HEK293T (cell line): ENCODE measurements around the gene IL4I1.

Source experiments
- CTCF ChIA-PET: fragments of 350-600 bp; formaldehyde crosslinking; extraction: SDS; loops from one replicate; lab custom pipeline; 2021; ENCODE audit warnings: antibody characterized with exemption, inconsistent platforms; lab: Yijun Ruan, JAX
- POLR2A ChIA-PET: fragments of 350-600 bp; formaldehyde crosslinking; extraction: SDS; loops from one replicate; lab custom pipeline; 2020; ENCODE audit warnings: antibody characterized with exemption, inconsistent platforms; lab: Yijun Ruan, JAX
- DNase-seq: peaks from one replicate; pipeline ENCODE4 v3.0.0; 2012; ENCODE audit warnings: mixed read lengths; ENCODE audit errors: extremely low spot score
- ARNT ChIP-seq: fragments of 450-650 bp; IDR thresholded peaks from 2 replicates; pipeline ENCODE4 v1.6.1; 2017; ENCODE audit warnings: mild to moderate bottlenecking
- BHLHE40 ChIP-seq: fragments of 450-650 bp; IDR thresholded peaks from 2 replicates; pipeline ENCODE4 v1.6.1; 2016; ENCODE audit warnings: mild to moderate bottlenecking, moderate library complexity, borderline replicate concordance
- CTBP1 ChIP-seq: fragments of 450-650 bp; IDR thresholded peaks from 2 replicates; pipeline ENCODE4 v1.6.1; 2016; ENCODE audit warnings: borderline replicate concordance
- ELF4 ChIP-seq: fragments of 450-650 bp; IDR thresholded peaks from 2 replicates; pipeline ENCODE4 v1.6.1; 2017; ENCODE audit warnings: antibody characterized with exemption
- FOXA1 ChIP-seq: fragments of 450-650 bp; IDR thresholded peaks from 2 replicates; pipeline ENCODE4 v1.6.1; 2016; ENCODE audit warnings: mild to moderate bottlenecking
- FOXK2 ChIP-seq: fragments of 450-650 bp; IDR thresholded peaks from 2 replicates; pipeline ENCODE4 v1.6.1; 2016; ENCODE audit warnings: mild to moderate bottlenecking
- FOXM1 ChIP-seq: fragments of 450-650 bp; IDR thresholded peaks from 2 replicates; pipeline ENCODE4 v1.6.1; 2017; ENCODE audit warnings: mild to moderate bottlenecking, borderline replicate concordance
- HDGF ChIP-seq: fragments of 450-650 bp; IDR thresholded peaks from 2 replicates; pipeline ENCODE4 v1.6.1; 2017; ENCODE audit warnings: antibody characterized with exemption, borderline replicate concordance
- L3MBTL2 ChIP-seq: fragments of 450-650 bp; conservative IDR thresholded peaks from 2 replicates; pipeline ENCODE4 v1.6.1; 2016; ENCODE audit warnings: mild to moderate bottlenecking
- LEF1 ChIP-seq: fragments of 450-650 bp; IDR thresholded peaks from 2 replicates; pipeline ENCODE4 v1.6.1; 2017; ENCODE audit warnings: mild to moderate bottlenecking, borderline replicate concordance
- NFRKB ChIP-seq: fragments of 450-650 bp; IDR thresholded peaks from 2 replicates; pipeline ENCODE4 v1.6.1; 2016; ENCODE audit warnings: mild to moderate bottlenecking, moderate library complexity
- SP1 ChIP-seq: fragments of 450-650 bp; IDR thresholded peaks from 2 replicates; pipeline ENCODE4 v1.6.1; 2017
- SUZ12 ChIP-seq: fragments of 450-650 bp; IDR thresholded peaks from 2 replicates; pipeline ENCODE4 v1.6.1; 2016; ENCODE audit warnings: mild to moderate bottlenecking
- TARDBP ChIP-seq: fragments of 450-650 bp; IDR thresholded peaks from 2 replicates; pipeline ENCODE4 v1.6.1; 2016
- ZNF384 ChIP-seq: fragments of 450-650 bp; IDR thresholded peaks from 2 replicates; pipeline ENCODE4 v1.6.1; 2016
- TF ChIP-seq, protein P1 (sequence below): fragments of 450-650 bp; IDR thresholded peaks from 2 replicates; pipeline ENCODE4 v1.6.1; 2016

IL4I1 gene

DNA sequence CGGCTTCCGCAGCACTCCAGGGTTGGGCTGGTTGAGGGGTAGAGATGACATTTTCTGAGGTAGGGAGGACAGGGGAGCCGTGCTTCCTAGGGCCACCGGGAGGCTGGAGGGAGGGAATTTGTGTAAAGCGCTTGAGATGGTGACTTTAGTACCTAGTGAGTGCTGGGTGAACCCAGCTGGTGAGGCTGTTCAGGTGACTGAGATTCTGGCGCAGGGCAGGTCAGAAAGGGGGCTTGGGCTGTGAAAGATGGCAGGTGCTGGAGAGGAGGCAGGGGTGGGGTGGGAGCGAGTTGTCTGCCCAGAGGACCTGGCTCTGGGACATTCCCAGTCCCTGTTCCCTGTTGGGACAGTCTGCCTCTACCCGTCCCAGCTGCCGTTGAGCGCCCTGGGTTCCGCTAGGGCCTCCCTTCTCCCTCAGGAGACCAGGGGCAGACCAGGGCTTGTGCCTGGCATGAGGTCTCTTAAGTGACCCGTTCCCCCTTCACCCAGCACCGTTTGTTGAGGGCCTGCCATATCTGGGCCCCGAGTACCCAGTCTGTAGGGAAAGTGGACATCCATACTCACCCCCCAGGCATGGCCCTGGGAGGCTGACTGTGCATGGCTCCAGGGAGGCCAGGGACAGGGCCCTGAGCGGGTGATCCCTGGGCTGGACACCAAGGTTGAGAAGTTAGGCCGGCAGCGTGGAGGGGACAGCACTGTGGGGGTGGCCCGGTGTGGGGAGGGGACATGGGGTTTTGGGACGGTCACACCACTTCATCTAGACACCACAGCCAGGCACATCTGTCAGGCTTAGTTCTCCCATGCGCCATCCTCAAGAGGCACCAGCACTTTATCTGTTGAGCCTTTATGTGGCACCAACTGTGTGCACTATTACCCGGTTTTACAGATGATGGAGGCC lies 40.8 kb downstream of the IL4I1 start:
- ChIA-PET CTCF (no interaction called here), POLR2A (interaction anchor here (1.0 to 1.6 kb wide), 3 partner anchors 9 to 20 kb away, joined by 3 to 5 read pairs (median 4); no protein-coding TSS in a partner anchor)
- no peak for DNase-seq
- TF ChIP-seq ARNT (no peak), NFRKB (no peak), TARDBP (no peak), FOXK2 (no peak), CTBP1 (no peak), FOXM1 (no peak)

DNA sequence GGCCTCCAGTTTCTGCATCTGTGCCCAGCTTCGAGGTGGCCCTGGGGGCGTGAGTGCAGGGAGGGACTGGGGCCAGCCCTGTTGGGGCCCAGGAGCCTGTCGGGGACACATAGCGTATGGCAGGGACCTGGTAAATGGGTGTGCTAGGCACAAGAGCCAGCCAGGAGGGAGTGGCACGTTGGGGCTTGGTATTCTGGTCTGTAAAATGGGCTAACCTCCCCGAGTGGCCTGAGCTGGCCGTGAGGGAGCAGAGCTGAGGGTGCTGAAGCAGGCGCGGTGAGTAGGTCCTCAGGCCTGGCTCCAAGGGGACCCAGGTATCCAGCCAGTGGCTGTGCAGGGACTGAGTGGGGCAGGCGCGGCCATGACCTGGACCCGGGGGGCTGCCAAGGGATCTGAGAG lies 41.4 kb downstream of the IL4I1 start:
- ChIA-PET POLR2A (interaction anchor here (1.0 to 5.2 kb wide), 3 partner anchors 10 to 14 kb away, joined by 4 to 69 read pairs (median 5); partner anchors contain the start of gene PNKP), CTCF (no interaction called here)
- DNase-seq = no peak
- TF ChIP-seq ELF4 (no peak), FOXM1 (no peak)

DNA sequence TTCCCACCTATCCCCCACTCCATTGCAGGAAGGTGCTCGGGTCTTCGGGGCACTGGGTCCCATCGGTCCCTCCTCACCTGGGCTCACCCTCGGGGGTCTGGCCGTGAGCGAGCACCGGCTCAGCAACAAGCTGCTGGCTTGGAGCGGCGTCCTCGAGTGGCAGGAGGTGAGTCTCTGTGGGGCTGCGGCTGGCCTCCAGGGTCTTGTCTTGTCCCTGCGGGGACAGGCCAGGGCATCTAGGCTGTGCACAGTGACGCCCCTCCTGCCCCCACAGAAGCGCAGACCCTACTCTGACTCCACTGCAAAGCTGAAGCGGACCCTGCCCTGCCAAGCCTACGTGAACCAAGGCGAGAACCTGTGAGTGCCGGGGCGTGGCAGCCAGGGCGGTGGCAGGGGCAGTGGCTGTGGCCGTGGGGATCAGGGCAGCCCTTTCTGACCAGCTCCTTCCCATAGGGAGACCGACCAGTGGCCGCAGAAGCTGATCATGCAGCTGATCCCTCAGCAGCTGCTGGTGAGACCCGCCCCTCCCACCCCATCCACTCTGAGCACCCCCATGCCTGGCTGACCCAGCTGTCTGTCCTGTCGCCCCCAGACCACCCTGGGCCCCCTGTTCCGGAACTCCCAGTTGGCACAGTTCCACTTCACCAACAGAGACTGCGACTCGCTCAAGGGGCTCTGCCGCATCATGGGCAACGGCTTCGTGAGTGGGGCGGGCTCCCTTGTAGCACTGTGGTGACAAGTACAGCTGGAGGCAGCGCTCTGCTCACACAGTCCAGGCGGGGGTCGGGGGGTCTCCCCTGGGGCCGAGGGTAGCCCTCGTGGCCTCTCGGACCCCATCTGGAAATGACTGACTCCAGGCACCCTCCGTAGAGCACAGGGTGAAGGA lies 42.1 kb downstream of the IL4I1 start:
- DNase-seq = no peak
- ChIA-PET CTCF (no interaction called here), POLR2A (interaction anchor here (5.2 kb wide), 1 partner anchor 12 kb away, joined by 69 read pairs; the partner anchor contains the start of gene PNKP)
- TF ChIP-seq SP1 (no peak), L3MBTL2 (no peak), ELF4 (no peak), BHLHE40 (no peak), TARDBP (no peak), ARNT (no peak)
- TF ChIP-seq, protein P1, sequence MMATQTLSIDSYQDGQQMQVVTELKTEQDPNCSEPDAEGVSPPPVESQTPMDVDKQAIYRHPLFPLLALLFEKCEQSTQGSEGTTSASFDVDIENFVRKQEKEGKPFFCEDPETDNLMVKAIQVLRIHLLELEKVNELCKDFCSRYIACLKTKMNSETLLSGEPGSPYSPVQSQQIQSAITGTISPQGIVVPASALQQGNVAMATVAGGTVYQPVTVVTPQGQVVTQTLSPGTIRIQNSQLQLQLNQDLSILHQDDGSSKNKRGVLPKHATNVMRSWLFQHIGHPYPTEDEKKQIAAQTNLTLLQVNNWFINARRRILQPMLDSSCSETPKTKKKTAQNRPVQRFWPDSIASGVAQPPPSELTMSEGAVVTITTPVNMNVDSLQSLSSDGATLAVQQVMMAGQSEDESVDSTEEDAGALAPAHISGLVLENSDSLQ = no peak

DNA sequence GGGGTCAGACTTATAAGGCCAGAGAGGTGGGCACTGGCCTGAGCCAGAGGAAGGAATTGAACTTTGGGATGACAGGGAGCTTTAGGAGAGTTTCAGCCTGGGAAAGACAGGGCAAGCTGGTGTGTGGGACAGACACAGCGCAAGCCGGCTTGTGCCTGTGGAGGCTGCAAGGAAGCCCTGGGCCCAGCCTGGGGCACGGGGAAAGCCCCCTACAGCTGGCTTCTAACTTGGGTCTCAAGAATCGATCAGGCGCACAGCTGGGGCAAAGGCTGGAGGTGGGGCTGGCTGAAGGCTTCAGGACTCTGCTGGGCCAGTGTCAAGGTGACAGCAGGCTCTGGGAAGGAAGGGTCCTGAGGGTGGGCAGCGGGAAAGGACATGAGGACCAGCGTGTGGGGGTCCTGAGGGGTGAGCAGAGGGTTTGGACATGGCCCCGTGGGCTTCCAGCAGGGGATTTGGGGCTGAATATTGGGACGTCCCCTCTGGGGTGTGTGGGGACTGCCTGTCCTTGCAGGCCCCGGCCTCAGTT lies 42.8 kb downstream of the IL4I1 start:
- TF ChIP-seq L3MBTL2 = no peak
- TF ChIP-seq ZNF384 = no peak
- TF ChIP-seq SP1 = no peak
- no peak for TF ChIP-seq FOXM1
- TF ChIP-seq HDGF = no peak
- TF ChIP-seq FOXA1 = no peak
- TF ChIP-seq NFRKB = no peak
- no peak for TF ChIP-seq CTBP1
- TF ChIP-seq TARDBP = no peak
- TF ChIP-seq LEF1 = no peak
- no peak for TF ChIP-seq ELF4
- TF ChIP-seq, protein P1 = no peak
- no peak for TF ChIP-seq ARNT
- TF ChIP-seq BHLHE40 = no peak
- TF ChIP-seq FOXK2 = no peak
- no peak for TF ChIP-seq SUZ12
- POLR2A ChIA-PET = interaction anchor here (5.2 kb wide), 1 partner anchor 13 kb away, joined by 69 read pairs; the partner anchor contains the start of gene PNKP
- no peak for DNase-seq
- CTCF ChIA-PET = no interaction called here

DNA sequence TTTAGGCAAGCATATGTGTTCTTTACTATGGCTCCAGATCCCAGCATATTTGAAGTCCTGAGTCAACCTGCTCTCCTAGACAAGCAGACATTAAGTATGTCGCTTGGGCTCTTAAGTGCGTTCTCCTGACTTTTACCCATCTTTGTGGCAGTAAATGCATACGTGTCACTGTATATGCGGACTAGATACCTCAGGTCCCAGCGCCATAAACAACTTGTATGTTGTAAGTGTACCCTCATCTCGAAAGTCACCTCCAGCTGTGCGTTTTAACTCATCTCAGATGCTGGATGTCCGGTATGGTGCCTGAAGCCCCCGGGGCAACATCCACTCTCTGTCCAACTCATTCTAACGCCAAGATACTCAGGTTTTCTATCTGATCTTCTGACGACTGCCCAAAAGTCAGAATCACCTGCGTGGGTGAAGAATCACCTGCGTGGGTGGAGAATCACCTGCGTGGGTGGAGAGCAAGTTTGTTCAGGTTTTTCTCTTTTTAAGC lies 44.0 kb downstream of the IL4I1 start:
- POLR2A ChIA-PET = interaction anchor here (0.8 to 5.2 kb wide), 3 partner anchors 10 to 41 kb away, joined by 4 to 69 read pairs (median 41); partner anchors contain the start of genes FUZ and PNKP
- TF ChIP-seq FOXK2 (no peak), L3MBTL2 (no peak), SP1 (no peak), SUZ12 (no peak), LEF1 (no peak), ZNF384 (no peak)
- DNase-seq = no peak
- CTCF ChIA-PET = no interaction called here

DNA sequence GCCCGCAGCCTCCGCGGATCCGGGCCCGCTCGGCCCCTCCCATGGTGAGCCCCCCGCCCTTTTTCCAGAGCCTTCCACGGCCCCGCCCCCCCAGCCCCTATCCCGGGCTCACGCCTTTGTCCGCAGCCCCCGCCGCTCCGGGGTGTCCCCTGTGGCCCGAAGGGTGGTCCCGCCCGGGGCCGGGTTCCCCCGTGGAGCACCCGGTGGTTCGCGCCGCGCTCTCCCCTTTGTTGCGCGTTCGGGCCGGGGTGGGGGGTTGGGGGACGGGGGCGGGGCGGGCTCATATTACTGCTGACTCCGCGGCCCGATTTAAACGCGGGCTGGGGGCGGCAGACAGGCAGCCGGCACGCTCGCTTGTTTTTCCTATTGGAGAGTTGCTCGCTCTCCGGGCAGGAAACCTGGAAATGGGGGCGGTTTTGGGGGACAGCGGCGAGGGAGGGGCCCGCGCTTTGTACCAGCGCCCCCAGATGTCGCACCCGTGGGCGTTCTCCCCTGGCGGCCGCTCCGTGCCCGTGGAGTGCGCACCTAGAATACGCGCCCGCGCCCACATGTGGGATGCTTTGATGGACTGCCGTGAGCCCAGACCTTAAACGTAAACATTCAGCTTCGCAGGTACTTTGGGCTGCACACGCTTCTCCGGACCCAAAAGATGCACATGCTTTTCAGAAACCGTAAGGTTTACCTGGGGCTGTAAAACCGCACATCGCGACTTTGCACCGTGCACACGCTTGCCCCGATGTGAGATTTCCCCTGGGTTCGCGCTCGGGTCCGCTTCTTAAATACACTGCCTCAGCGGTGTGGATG lies 45.0 kb downstream of the IL4I1 start:
- DNase-seq = peak; percentile 41
- ChIA-PET POLR2A (interaction anchor here (0.8 to 5.2 kb wide), 6 partner anchors 11 to 134 kb away, joined by 3 to 69 read pairs (median 8); partner anchors contain the start of genes AKT1S1, FUZ, PNKP and TBC1D17), CTCF (no interaction called here)
- TF ChIP-seq SP1 (no peak), BHLHE40 (no peak), CTBP1 (no peak), FOXM1 (0 out of 2 replicates have a peak, but pooled peaks have one; percentile 0)
